B cell (primary cell): ENCODE results near the gene MSH3.

Source experiments
- EZH2 ChIP-seq: IDR thresholded peaks from 2 replicates; pipeline ENCODE4 v1.6.1; 2012; ENCODE audit warnings: borderline replicate concordance, low read depth, mild to moderate bottlenecking, moderate library complexity, low read length; ENCODE audit not compliant: insufficient read depth, poor library complexity, severe bottlenecking
- TF ChIP-seq, protein P1 (sequence below): fragments of 200-600 bp; IDR thresholded peaks from one replicate; pipeline ENCODE4 v1.8.0; 2022; ENCODE audit warnings: antibody characterized with exemption, mild to moderate bottlenecking

DNA sequence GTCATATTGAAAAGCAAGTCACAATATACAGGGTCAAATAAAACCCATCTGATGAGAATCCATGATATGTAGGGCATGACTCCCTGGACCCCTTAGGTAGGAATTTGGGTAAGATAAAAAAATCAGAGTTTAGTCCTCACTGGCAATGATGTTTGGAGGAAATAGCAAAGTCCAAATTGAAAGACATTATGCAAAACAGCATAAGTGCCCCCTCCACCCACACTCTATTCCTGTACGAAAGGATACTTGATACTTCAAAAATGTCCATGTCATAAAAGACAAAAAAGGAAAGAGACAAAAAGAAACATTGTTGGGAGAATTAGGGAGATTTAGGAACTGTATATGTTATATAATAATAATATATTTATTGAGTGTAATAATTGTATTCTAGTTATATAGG, 209.7 kb downstream of the MSH3 start:
- TF ChIP-seq, protein P1, sequence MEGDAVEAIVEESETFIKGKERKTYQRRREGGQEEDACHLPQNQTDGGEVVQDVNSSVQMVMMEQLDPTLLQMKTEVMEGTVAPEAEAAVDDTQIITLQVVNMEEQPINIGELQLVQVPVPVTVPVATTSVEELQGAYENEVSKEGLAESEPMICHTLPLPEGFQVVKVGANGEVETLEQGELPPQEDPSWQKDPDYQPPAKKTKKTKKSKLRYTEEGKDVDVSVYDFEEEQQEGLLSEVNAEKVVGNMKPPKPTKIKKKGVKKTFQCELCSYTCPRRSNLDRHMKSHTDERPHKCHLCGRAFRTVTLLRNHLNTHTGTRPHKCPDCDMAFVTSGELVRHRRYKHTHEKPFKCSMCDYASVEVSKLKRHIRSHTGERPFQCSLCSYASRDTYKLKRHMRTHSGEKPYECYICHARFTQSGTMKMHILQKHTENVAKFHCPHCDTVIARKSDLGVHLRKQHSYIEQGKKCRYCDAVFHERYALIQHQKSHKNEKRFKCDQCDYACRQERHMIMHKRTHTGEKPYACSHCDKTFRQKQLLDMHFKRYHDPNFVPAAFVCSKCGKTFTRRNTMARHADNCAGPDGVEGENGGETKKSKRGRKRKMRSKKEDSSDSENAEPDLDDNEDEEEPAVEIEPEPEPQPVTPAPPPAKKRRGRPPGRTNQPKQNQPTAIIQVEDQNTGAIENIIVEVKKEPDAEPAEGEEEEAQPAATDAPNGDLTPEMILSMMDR = no peak
- no peak for TF ChIP-seq EZH2
